Mesenchymal stem cell (in vitro differentiated cells and primary cell): ENCODE measurements around the gene SPTA1.

Experiments
- DNase-seq: peaks from one replicate; pipeline ENCODE4 v3.0.0-alpha.2; 2013
- H2AFZ ChIP-seq: one replicate; pipeline ENCODE4 v1.6.1; 2013; ENCODE audit warnings: low read depth, mild to moderate bottlenecking, control low read depth, inconsistent platforms, low read length, moderate library complexity
- H2AK5ac ChIP-seq: 2 replicates; pipeline ENCODE4 v1.6.1; 2013; ENCODE audit warnings: low read length, moderate library complexity, mild to moderate bottlenecking, inconsistent platforms; ENCODE audit not compliant: severe bottlenecking
- H2BK120ac ChIP-seq: one replicate; pipeline ENCODE4 v1.6.1; 2013; ENCODE audit warnings: low read depth, mild to moderate bottlenecking, inconsistent platforms, low read length, moderate library complexity
- H2BK12ac ChIP-seq, 2 experiments: one replicate each; pipeline ENCODE4 v1.6.1; 2013; ENCODE audit warnings: inconsistent platforms in 2 of 2, low read length in 2 of 2, mild to moderate bottlenecking in 2 of 2, moderate library complexity in 2 of 2, control low read depth in 1 of 2
- H2BK15ac ChIP-seq: one replicate; pipeline ENCODE4 v1.6.1; 2013; ENCODE audit warnings: mild to moderate bottlenecking, low read depth, inconsistent platforms; ENCODE audit not compliant: poor library complexity, severe bottlenecking
- H2BK5ac ChIP-seq: 2 replicates; pipeline ENCODE4 v1.6.1; 2013; ENCODE audit warnings: low read depth, mild to moderate bottlenecking, low read length, control low read depth, inconsistent platforms; ENCODE audit not compliant: poor library complexity, severe bottlenecking
- H3K14ac ChIP-seq, 2 experiments: one replicate each; pipeline ENCODE4 v1.6.1; 2013; ENCODE audit warnings: inconsistent platforms in 2 of 2, low read length in 2 of 2, control low read depth in 1 of 2, mild to moderate bottlenecking in 1 of 2, moderate library complexity in 1 of 2
- H3K18ac ChIP-seq, 2 experiments: one replicate each; pipeline ENCODE4 v1.6.1; 2013; ENCODE audit warnings: inconsistent platforms in 2 of 2, low read length in 2 of 2, control low read depth in 1 of 2, low read depth in 1 of 2, mild to moderate bottlenecking in 1 of 2
- H3K23ac ChIP-seq, 2 experiments: one replicate each; pipeline ENCODE4 v1.6.1; 2013; ENCODE audit warnings: inconsistent platforms in 2 of 2, low read length in 2 of 2, mild to moderate bottlenecking in 2 of 2, moderate library complexity in 2 of 2, control low read depth in 1 of 2
- H3K27ac ChIP-seq: 2 replicates; pipeline ENCODE4 v1.5.1; 2013; ENCODE audit warnings: mild to moderate bottlenecking, moderate library complexity, low read length, control low read depth, inconsistent platforms; ENCODE audit not compliant: poor library complexity, severe bottlenecking
- H3K27me3 ChIP-seq, 2 experiments: 2 replicates each; pipeline versions ENCODE4 v1.6.1 to v1.7.0; 2013; ENCODE audit warnings: low read length in 2 of 2, mild to moderate bottlenecking in 2 of 2, moderate library complexity in 2 of 2, control low read depth in 1 of 2, inconsistent platforms in 1 of 2; ENCODE audit not compliant: control insufficient read depth in 1 of 2, insufficient read depth in 1 of 2
- H3K36me3 ChIP-seq, 2 experiments: 2 replicates each; pipeline versions ENCODE4 v1.6.1 to v1.7.0; 2013; ENCODE audit warnings: low read length in 2 of 2, control low read depth in 1 of 2, inconsistent platforms in 1 of 2, low read depth in 1 of 2, mild to moderate bottlenecking in 1 of 2; ENCODE audit not compliant: insufficient read depth in 2 of 2, control insufficient read depth in 1 of 2
- H3K4ac ChIP-seq, 2 experiments: one replicate each; pipeline ENCODE4 v1.6.1; 2013; ENCODE audit warnings: inconsistent platforms in 2 of 2, low read length in 2 of 2, mild to moderate bottlenecking in 2 of 2, moderate library complexity in 2 of 2, control low read depth in 1 of 2, low read depth in 1 of 2
- H3K4me1 ChIP-seq: 2 replicates; pipeline ENCODE4 v1.6.1; 2013; ENCODE audit warnings: low read depth, low read length, control low read depth; ENCODE audit not compliant: control insufficient read depth, insufficient read depth
- H3K4me2 ChIP-seq: 2 replicates; pipeline ENCODE4 v1.6.1; 2013; ENCODE audit warnings: low read length, mild to moderate bottlenecking, inconsistent platforms; ENCODE audit not compliant: poor library complexity, severe bottlenecking
- H3K4me3 ChIP-seq, 2 experiments: 2 replicates each; pipeline versions ENCODE4 v1.5.1 to v1.7.0; 2013; ENCODE audit warnings: low read length in 2 of 2, mild to moderate bottlenecking in 2 of 2, control low read depth in 1 of 2, low read depth in 1 of 2; ENCODE audit not compliant: insufficient read depth in 1 of 2
- H3K79me1 ChIP-seq: replicated peaks from 2 replicates; pipeline ENCODE4 v1.6.1; 2013; ENCODE audit warnings: mild to moderate bottlenecking, control low read depth, low read length, inconsistent platforms; ENCODE audit not compliant: poor library complexity, severe bottlenecking
- H3K9ac ChIP-seq: 2 replicates; pipeline ENCODE4 v1.7.0; 2013; ENCODE audit warnings: mild to moderate bottlenecking, low read length, moderate library complexity
- H3K9me3 ChIP-seq: 2 replicates; pipeline ENCODE4 v1.7.0; 2013; ENCODE audit warnings: mild to moderate bottlenecking, low read length; ENCODE audit not compliant: control insufficient read depth
- H4K8ac ChIP-seq: one replicate; pipeline ENCODE4 v1.6.1; 2013; ENCODE audit warnings: inconsistent platforms, mild to moderate bottlenecking, low read length, moderate library complexity
- H4K91ac ChIP-seq: one replicate; pipeline ENCODE4 v1.6.1; 2013; ENCODE audit warnings: mild to moderate bottlenecking, low read length, inconsistent platforms
- WGBS: methylation state at CpG from one replicate; pipeline ENCODE4 v1.1.7; 2013; ENCODE audit warnings: mixed read lengths; 5-methylcytosine and 5-hydroxymethylcytosine counted together

SPTA1 gene

DNA sequence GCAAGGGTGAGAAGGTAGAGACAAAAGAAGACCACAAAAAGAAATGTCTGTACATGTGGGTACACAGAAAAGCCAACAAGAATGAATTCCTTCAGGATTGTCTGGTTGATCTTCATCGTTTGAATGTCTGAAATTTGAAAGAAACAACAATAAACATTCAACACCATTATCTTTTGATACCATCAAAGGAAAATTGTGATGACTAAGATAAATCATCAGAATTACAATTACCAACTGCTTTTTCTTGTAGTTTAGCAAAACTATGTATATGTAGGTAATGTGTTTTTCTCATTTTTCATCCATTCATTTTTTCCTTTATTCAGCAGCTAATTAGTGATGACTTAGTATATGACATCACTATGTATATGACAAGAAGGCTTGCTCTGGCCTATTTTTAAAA, 106.8 kb downstream of the SPTA1 start, which contains the start of gene OR10X1:
TSS of gene OR10X1 (minus strand) at position 167 of the 400 bp plus-strand sequence. CDS start at position 167, 0 bp downstream.
- Histone ChIP-seq H3K4me2 (no peak within 1 kb of the TSS), H2AK5ac (no peak within 1 kb of the TSS), H2BK12ac (no peak within 1 kb of the TSS), H3K79me1 (no peaks in the 10 kb centered on the region), H2BK120ac (no peak within 1 kb of the TSS), H3K9me3 (no peaks in the 10 kb centered on the region), H3K14ac (no peak within 1 kb of the TSS), H3K9ac (no peak within 1 kb of the TSS), H3K27ac (no peak within 1 kb of the TSS), H3K4me3 (no peak within 1 kb of the TSS), H3K4me1 (no peaks in the 10 kb centered on the region), H2AFZ (no peak within 1 kb of the TSS), H3K4ac (no peak within 1 kb of the TSS), H2BK15ac (no peak within 1 kb of the TSS), H3K27me3 (no peaks in the 10 kb centered on the region), H4K8ac (no peak within 1 kb of the TSS), H2BK5ac (no peak within 1 kb of the TSS), H4K91ac (no peak within 1 kb of the TSS), H3K36me3 (no peaks in the 10 kb centered on the region), H3K23ac (no peak within 1 kb of the TSS), H3K18ac (no peak within 1 kb of the TSS)
- no peak for DNase-seq
- no CpG with 5 or more reads among the region's 1 CpG for WGBS

GRCh38 chr1:158577561-158577960, 109.0 kb downstream of the SPTA1 start:
- Histone ChIP-seq H4K8ac (no peak overlapping the region), H3K14ac (no peak overlapping the region)
- no peak for DNase-seq

DNA sequence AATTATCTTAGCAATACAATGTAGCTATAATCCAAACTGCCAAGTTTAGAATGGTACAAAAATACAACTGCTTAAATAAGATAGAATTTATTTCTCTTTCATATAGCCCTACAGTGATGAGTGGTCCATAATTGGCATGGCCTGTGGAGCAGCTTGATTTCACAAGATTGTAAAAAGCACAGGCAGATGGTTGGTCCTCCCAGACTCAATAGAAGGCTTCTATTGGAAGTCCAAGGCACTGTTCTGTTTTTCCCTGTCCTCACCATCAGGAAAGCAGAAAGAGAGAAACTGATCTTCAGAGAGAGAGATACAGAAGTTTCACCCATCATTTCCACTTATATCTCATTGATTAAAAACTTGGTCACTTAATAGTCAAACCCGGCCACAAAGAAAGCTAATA, 114.3 kb downstream of the SPTA1 start:
- H3K27me3 ChIP-seq, result no peaks in the 10 kb centered on the region
- H3K36me3 ChIP-seq, result no peaks in the 10 kb centered on the region
- no peak for DNase-seq
- no peak overlapping the region for H3K4ac ChIP-seq
- no peak overlapping the region for H4K8ac ChIP-seq
- no peak overlapping the region for H3K9ac ChIP-seq
- H3K23ac ChIP-seq, result no peak overlapping the region
- H3K14ac ChIP-seq, result no peak overlapping the region
- H4K91ac ChIP-seq, result no peak overlapping the region
- H2BK5ac ChIP-seq, result no peak overlapping the region
- no peak overlapping the region for H2BK15ac ChIP-seq
- H3K79me1 ChIP-seq, result no peaks in the 10 kb centered on the region
- H3K9me3 ChIP-seq, result no peaks in the 10 kb centered on the region
- no peak overlapping the region for H2BK12ac ChIP-seq
- no peak overlapping the region for H3K4me3 ChIP-seq
- no peak overlapping the region for H3K4me2 ChIP-seq
- H2AFZ ChIP-seq, result no peak overlapping the region
- H2AK5ac ChIP-seq, result no peak overlapping the region
- WGBS, result 100% methylated on average over 1 of the region's 1 CpG
- no peaks in the 10 kb centered on the region for H3K4me1 ChIP-seq
- no peak overlapping the region for H2BK120ac ChIP-seq
- no peak overlapping the region for H3K18ac ChIP-seq
- H3K27ac ChIP-seq, result no peak overlapping the region

More at GRCh38 chr1:158577561-158577960, 109.0 kb downstream of the SPTA1 start:
- Histone ChIP-seq H3K4me1 (no peaks in the 10 kb centered on the region), H3K4me3 (no peak overlapping the region), H3K9ac (no peak overlapping the region), H3K36me3 (no peaks in the 10 kb centered on the region), H3K4ac (no peak overlapping the region), H3K9me3 (no peaks in the 10 kb centered on the region), H2BK5ac (no peak overlapping the region), H2BK12ac (no peak overlapping the region), H2BK120ac (no peak overlapping the region), H2AK5ac (no peak overlapping the region), H3K27ac (no peak overlapping the region), H3K18ac (no peak overlapping the region), H3K27me3 (no peaks in the 10 kb centered on the region), H2AFZ (no peak overlapping the region), H4K91ac (no peak overlapping the region), H3K4me2 (no peak overlapping the region), H3K23ac (no peak overlapping the region), H2BK15ac (no peak overlapping the region), H3K79me1 (no peaks in the 10 kb centered on the region)
- WGBS, result 95% methylated on average over 1 of the region's 3 CpGs

DNA sequence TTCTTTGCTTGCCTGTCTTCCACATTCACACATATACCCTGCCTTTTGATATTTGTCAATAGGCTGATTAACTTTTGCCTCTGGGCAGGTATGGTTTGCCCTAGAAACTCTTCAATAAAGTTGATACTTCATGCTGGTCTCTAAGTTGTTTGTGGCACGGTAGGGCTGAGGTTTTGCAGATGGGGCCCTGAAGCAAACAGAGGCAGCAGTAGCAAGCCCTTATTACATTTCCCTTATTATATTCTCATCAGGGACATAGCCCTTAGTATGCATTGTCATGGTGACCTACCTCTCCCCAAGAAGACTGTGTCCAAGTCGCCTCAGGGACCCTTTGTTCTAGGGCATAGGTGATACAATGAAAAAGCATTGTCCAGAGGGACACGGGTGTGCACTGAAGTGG, 116.0 kb downstream of the SPTA1 start, which contains the start of gene OR6P1:
TSS of gene OR6P1 (minus strand) at position 101 of the 400 bp plus-strand sequence. CDS start 6,976 bp downstream, outside the sequence.
- no peaks in the 10 kb centered on the region for H3K9me3 ChIP-seq
- no peak within 1 kb of the TSS for H2BK5ac ChIP-seq
- no peak within 1 kb of the TSS for H4K91ac ChIP-seq
- H3K36me3 ChIP-seq, result no peaks in the 10 kb centered on the region
- H2BK12ac ChIP-seq, result no peak within 1 kb of the TSS
- H3K4me2 ChIP-seq, result no peak within 1 kb of the TSS
- H3K9ac ChIP-seq, result no peak within 1 kb of the TSS
- no peak within 1 kb of the TSS for H2AFZ ChIP-seq
- no peak within 1 kb of the TSS for H3K23ac ChIP-seq
- H3K18ac ChIP-seq, result no peak within 1 kb of the TSS
- no peaks in the 10 kb centered on the region for H3K4me1 ChIP-seq
- no peak within 1 kb of the TSS for H2AK5ac ChIP-seq
- no peak within 1 kb of the TSS for H3K27ac ChIP-seq
- no peak within 1 kb of the TSS for H3K4ac ChIP-seq
- 53% methylated on average over 2 of the region's 3 CpGs for WGBS
- no peak within 1 kb of the TSS for H3K14ac ChIP-seq
- DNase-seq, result no peak
- H2BK120ac ChIP-seq, result no peak within 1 kb of the TSS
- H3K27me3 ChIP-seq, result no peaks in the 10 kb centered on the region
- no peaks in the 10 kb centered on the region for H3K79me1 ChIP-seq
- H3K4me3 ChIP-seq, result no peak within 1 kb of the TSS
- no peak within 1 kb of the TSS for H2BK15ac ChIP-seq
- H4K8ac ChIP-seq, result no peak within 1 kb of the TSS
